Stomach smooth muscle (tissue), 2 donors: ENCODE measurements around the gene SCYGR6.

Source experiments
- H3K27ac ChIP-seq: one replicate; pipeline ENCODE4 v1.7.0; 2013; ENCODE audit warnings: mild to moderate bottlenecking, low read length, inconsistent platforms
- H3K27me3 ChIP-seq, 2 donors: one replicate each; pipeline ENCODE4 v1.7.0; 2013; ENCODE audit warnings: low read length in 2 of 2; ENCODE audit not compliant: insufficient read depth in 2 of 2, control insufficient read depth in 1 of 2
- H3K36me3 ChIP-seq, 2 donors: one replicate each; pipeline ENCODE4 v1.7.0; 2013; ENCODE audit warnings: low read length in 2 of 2; ENCODE audit not compliant: control insufficient read depth in 2 of 2, insufficient read depth in 2 of 2
- H3K4me1 ChIP-seq: one replicate; pipeline ENCODE4 v1.7.0; 2013; ENCODE audit warnings: low read length; ENCODE audit not compliant: control insufficient read depth, insufficient read depth
- H3K4me3 ChIP-seq, 2 donors: one replicate each; pipeline ENCODE4 v1.7.0; 2013; ENCODE audit warnings: low read length in 2 of 2
- H3K9ac ChIP-seq, 2 donors: one replicate each; pipeline ENCODE4 v1.7.0; 2013; ENCODE audit warnings: low read length in 2 of 2, mild to moderate bottlenecking in 1 of 2
- H3K9me3 ChIP-seq, 2 donors: one replicate each; pipeline ENCODE4 v1.7.0; 2013; ENCODE audit warnings: low read length in 2 of 2; ENCODE audit not compliant: control insufficient read depth in 2 of 2
- donor health status: healthy.
- donor health status: Pancreatic carcinoma.

Gene SCYGR6

GRCh38 chr2:227710986-227711385 is 13.6 kb downstream of the SCYGR6 start:
- Histone ChIP-seq H3K4me1 (no peaks in the 10 kb centered on the region), H3K4me3 (no peak overlapping the region), H3K27ac (no peak overlapping the region), H3K9me3 (no peaks in the 10 kb centered on the region), H3K36me3 (no peaks in the 10 kb centered on the region), H3K9ac (no peak overlapping the region), H3K27me3 (no peaks in the 10 kb centered on the region)

DNA sequence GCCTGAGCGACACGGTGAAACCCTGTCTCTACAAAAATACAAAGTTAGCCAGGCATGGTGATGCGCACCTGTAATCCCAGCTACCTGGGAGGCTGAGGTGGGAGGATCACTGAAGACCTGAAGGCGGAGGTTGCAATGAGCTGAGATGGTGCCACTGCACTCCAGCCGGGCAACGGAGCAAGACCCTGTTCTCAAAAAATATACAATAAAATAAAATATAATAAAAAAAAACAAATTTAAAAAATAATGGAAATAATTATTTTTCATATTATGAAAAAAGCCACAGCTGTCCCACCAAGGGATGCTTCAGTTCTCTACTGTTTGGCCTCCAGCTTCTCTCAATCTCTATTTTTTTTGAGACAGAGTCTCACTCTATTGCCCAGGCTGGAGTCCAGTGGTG is 17.2 kb downstream of the SCYGR6 start:
- no peak overlapping the region for H3K9ac ChIP-seq
- no peak overlapping the region for H3K4me3 ChIP-seq
- no peaks in the 10 kb centered on the region for H3K4me1 ChIP-seq
- H3K27me3 ChIP-seq = no peaks in the 10 kb centered on the region
- H3K9me3 ChIP-seq = no peaks in the 10 kb centered on the region
- H3K36me3 ChIP-seq = no peaks in the 10 kb centered on the region
- no peak overlapping the region for H3K27ac ChIP-seq

DNA sequence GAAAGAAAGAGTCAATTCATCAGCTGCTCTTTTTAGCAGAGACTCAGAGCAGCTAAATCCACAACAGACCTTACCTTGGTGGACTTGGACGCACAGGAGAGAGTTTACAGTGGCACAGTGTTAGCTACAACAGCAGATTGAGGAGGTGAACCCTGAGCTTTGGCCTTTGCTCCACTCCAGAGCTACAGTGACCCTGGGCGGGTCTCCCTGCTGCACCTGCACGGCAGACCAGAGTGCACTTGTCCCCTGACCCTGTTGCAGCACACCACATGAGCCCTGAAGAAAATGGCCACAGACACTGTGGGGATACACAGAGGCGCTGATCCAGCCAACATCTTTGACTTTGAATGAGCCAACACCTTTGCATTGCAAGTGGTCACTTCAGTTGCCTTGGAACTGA is 17.7 kb downstream of the SCYGR6 start:
- Histone ChIP-seq H3K27me3 (no peaks in the 10 kb centered on the region), H3K4me3 (no peak overlapping the region), H3K9ac (no peak overlapping the region), H3K9me3 (no peaks in the 10 kb centered on the region), H3K4me1 (no peaks in the 10 kb centered on the region), H3K36me3 (no peaks in the 10 kb centered on the region), H3K27ac (no peak overlapping the region)

DNA sequence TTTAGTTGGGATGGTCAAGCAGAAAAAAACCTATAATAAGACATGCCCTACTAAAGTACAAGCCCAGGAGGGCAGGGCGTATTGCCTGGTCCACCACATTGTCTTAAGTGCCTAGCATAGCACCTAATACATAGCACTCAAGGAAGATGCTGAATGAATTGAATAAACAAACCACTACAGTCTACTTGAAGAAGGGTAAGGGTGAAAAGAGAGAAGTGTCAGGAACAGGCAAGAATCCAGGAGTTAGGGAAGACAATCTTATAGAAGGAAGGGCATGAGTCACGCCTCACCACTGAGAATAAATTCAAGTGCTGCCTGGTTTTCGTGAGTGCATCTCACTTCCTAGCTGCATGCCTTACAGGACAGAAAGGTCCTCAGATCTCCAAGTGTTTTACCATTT is 20.6 kb downstream of the SCYGR6 start:
- no peak overlapping the region for H3K27ac ChIP-seq
- no peaks in the 10 kb centered on the region for H3K36me3 ChIP-seq
- H3K9me3 ChIP-seq = no peaks in the 10 kb centered on the region
- H3K4me1 ChIP-seq = no peaks in the 10 kb centered on the region
- H3K27me3 ChIP-seq = no peaks in the 10 kb centered on the region
- H3K9ac ChIP-seq = no peak overlapping the region
- H3K4me3 ChIP-seq = no peak overlapping the region

GRCh38 chr2:227703280-227703732 is 21.3 kb downstream of the SCYGR6 start:
- H3K9ac ChIP-seq = no peak overlapping the region
- no peak overlapping the region for H3K27ac ChIP-seq
- no peaks in the 10 kb centered on the region for H3K4me1 ChIP-seq
- no peaks in the 10 kb centered on the region for H3K27me3 ChIP-seq
- no peaks in the 10 kb centered on the region for H3K9me3 ChIP-seq
- H3K4me3 ChIP-seq = no peak overlapping the region
- H3K36me3 ChIP-seq = no peaks in the 10 kb centered on the region

DNA sequence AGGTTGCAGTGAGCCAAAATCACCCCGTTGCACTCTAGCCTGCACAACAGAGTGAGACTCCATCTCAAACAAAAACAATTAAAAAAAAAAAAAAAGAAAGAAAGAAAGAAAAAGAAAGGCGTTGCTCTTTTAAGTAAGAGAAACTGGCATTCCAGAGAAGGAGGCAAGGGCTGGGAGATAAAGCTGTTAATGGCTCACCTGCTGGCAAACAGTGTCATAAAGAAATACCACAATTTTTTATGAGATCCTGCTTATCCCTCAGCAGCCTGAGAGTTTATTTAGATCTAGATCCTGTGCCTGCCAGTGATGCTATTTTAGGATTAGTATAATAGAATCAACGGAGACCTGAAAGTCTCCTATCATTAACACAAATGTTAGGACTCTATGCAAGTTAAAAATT is 23.0 kb downstream of the SCYGR6 start:
- H3K27ac ChIP-seq = no peak overlapping the region
- H3K27me3 ChIP-seq = no peaks in the 10 kb centered on the region
- no peak overlapping the region for H3K9ac ChIP-seq
- no peak overlapping the region for H3K4me3 ChIP-seq
- H3K4me1 ChIP-seq = no peaks in the 10 kb centered on the region
- H3K36me3 ChIP-seq = no peaks in the 10 kb centered on the region
- no peaks in the 10 kb centered on the region for H3K9me3 ChIP-seq

DNA sequence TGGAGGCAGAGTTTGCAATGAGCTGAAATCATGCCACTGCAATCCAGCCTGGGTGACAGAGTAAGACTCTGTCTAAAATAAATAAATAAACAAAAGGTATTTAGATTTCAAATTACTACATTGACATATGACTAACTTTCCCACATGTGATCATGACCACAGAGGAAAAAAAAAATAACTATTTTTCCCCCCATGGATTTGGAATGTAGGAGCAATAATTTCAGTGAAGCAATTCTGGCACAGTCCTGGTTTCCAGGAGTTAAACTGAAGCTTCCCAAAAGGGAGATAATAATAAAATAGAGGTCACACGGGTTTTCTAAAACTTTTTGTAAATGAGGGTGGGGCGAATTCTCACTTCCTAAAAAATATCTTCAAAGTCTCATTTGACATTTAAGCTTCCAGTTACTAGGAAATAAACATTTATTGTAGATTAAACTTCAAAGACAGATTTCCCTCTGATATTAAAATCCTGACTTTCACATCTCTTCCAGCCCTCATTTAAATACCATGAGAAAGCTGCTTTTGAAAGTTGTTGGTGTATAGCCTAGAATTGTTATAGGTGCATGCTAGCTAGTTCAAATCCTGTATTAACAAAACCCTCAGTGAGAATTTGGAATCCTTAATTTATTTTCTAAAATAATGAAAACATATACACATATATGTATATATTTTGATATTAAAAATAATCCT is 27.4 kb downstream of the SCYGR6 start:
- no peaks in the 10 kb centered on the region for H3K4me1 ChIP-seq
- no peak overlapping the region for H3K27ac ChIP-seq
- H3K36me3 ChIP-seq = no peaks in the 10 kb centered on the region
- H3K27me3 ChIP-seq = no peaks in the 10 kb centered on the region
- H3K4me3 ChIP-seq = no peak overlapping the region
- H3K9me3 ChIP-seq = no peaks in the 10 kb centered on the region
- H3K9ac ChIP-seq = no peak overlapping the region

DNA sequence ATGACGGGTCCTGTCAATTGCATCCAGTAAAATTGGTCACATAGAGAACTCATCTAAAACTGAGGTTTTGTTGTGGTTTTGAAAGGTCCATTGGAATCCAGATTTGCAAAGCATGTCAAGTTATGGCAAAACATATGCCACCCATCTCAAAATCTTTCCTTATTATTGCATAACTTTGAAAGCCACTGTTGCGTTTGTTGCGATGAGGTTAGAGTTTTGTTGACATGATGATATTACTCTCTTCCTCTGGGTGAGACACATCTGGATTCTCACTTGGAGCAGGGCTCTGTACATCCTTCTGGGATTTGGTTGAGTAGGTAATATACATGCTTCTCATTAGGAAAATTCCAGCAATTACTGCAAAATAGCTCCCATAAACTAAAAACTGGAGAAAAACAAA is 37.4 kb downstream of the SCYGR6 start:
- H3K27ac ChIP-seq = no peak overlapping the region
- H3K27me3 ChIP-seq = no peaks in the 10 kb centered on the region
- H3K36me3 ChIP-seq = no peaks in the 10 kb centered on the region
- H3K9ac ChIP-seq = no peak overlapping the region
- H3K9me3 ChIP-seq = no peaks in the 10 kb centered on the region
- no peaks in the 10 kb centered on the region for H3K4me1 ChIP-seq
- no peak overlapping the region for H3K4me3 ChIP-seq

DNA sequence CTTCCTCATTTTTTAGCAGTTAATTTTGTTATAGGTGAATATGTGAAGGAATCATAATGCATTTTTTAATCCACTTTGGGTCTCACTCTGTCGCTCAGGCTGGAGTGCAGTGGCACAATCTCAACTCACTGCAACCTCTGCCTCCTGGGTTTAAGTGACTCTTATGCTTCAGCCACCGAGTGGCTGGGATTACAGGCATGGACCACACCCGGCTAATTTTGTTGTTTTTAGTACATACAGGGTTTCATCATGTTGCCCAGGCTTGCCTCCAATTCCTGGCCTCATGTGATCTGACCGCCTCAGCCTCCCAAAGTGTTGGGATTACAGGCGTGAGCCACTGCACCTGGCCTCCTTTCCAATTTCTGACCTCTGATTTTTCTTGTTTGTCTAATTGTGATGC is 40.3 kb downstream of the SCYGR6 start:
- H3K4me3 ChIP-seq = no peak overlapping the region
- no peaks in the 10 kb centered on the region for H3K9me3 ChIP-seq
- no peaks in the 10 kb centered on the region for H3K36me3 ChIP-seq
- no peaks in the 10 kb centered on the region for H3K4me1 ChIP-seq
- no peaks in the 10 kb centered on the region for H3K27me3 ChIP-seq
- H3K9ac ChIP-seq = no peak overlapping the region
- H3K27ac ChIP-seq = no peak overlapping the region

DNA sequence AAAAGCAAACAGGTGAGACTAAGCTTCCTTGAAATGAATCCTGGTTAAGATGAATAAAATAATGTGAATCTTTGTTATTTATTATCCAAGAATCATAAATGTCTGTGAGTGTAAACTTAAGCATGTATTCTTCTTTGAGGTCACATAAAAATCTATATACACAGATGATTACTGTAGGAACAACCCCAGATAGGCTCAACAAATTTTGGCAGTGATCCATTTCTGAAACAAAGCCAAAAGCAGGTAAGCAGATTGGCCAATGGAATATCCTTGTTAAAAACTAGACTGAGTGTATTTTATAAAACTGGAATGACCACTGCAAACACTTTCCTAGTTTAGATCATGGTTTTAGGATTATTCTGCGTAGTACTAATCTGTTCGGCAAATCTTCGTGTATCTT is 46.6 kb downstream of the SCYGR6 start:
- H3K9ac ChIP-seq = no peak overlapping the region
- H3K4me3 ChIP-seq = no peak overlapping the region
- H3K27ac ChIP-seq = no peak overlapping the region
- H3K36me3 ChIP-seq = no peaks in the 10 kb centered on the region
- H3K27me3 ChIP-seq = no peaks in the 10 kb centered on the region
- H3K4me1 ChIP-seq = no peaks in the 10 kb centered on the region
- H3K9me3 ChIP-seq = no peaks in the 10 kb centered on the region

- Histone ChIP-seq H3K27me3 (no peaks in the 10 kb centered on the region), H3K4me1 (no peaks in the 10 kb centered on the region), H3K36me3 (no peaks in the 10 kb centered on the region), H3K9ac (no peak overlapping the region), H3K9me3 (no peaks in the 10 kb centered on the region), H3K4me3 (no peak overlapping the region), H3K27ac (no peak overlapping the region)
These were observed 50.1 kb downstream of the SCYGR6 start for GRCh38 chr2:227674485-227674884.
